Upper lobe of left lung (tissue), 6 donors: ENCODE results near the gene KLK15. TPM values are rescaled to one million over a fixed set of nuclear protein-coding genes. Genes with fewer than 3 reads are reported as not detected.

Source experiments
- ATAC-seq, 2 donors: fragments of 200-7000 bp; cut with Tn5 transposase; one replicate each; pipeline ENCODE4 v1.9.1; 2022; ENCODE audit warnings: mild to moderate bottlenecking in 2 of 2, moderate library complexity in 2 of 2; ENCODE audit not compliant: low FRiP score in 2 of 2
- DNase-seq, 2 donors: peaks; one replicate each; pipeline ENCODE4 v3.0.0-alpha.2; 2019 to 2020
- H3K27ac ChIP-seq, 4 donors: fragments of 200-600 bp; sonication (generic); one replicate each; pipeline ENCODE4 v1.5.1; 2016 to 2019
- H3K27me3 ChIP-seq, 4 donors: fragments of 200-600 bp; sonication (generic); one replicate each; pipeline ENCODE4 v1.5.1; 2017 to 2019
- H3K36me3 ChIP-seq, 4 donors: fragments of 200-600 bp; sonication (generic); one replicate each; pipeline ENCODE4 v1.5.1; 2016 to 2019
- H3K4me1 ChIP-seq, 4 donors: fragments of 200-600 bp; sonication (generic); one replicate each; pipeline ENCODE4 v1.5.1; 2018 to 2019
- H3K4me3 ChIP-seq, 4 donors: fragments of 200-600 bp; sonication (generic); one replicate each; pipeline ENCODE4 v1.5.1; 2017 to 2019; ENCODE audit warnings: mild to moderate bottlenecking in 2 of 4, moderate library complexity in 1 of 4
- H3K9me3 ChIP-seq, 4 donors: fragments of 200-600 bp; sonication (generic); one replicate each; pipeline ENCODE4 v1.5.1; 2018 to 2019
- CTCF ChIP-seq, 6 experiments: fragments of 450-650 bp in 4 of 6; fragments of 200-600 bp in 2 of 6; sonication (generic) in 2 of 6; IDR thresholded peaks; one replicate each; pipeline ENCODE4 v1.5.1; 2016 to 2019; ENCODE audit warnings: antibody characterized with exemption in 6 of 6
- EP300 ChIP-seq, 4 donors: sonication (generic); formaldehyde crosslinking; IDR thresholded peaks; one replicate each; pipeline ENCODE4 v1.5.1; 2017; ENCODE audit warnings: antibody characterized with exemption in 4 of 4, control low read depth in 2 of 4
- POLR2A ChIP-seq, 4 donors: fragments of 450-650 bp; IDR thresholded peaks; one replicate each; pipeline ENCODE4 v1.5.1; 2016 to 2017; ENCODE audit warnings: antibody characterized with exemption in 4 of 4, mild to moderate bottlenecking in 2 of 4
- POLR2AphosphoS5 ChIP-seq, 2 donors: sonication (generic); formaldehyde crosslinking; IDR thresholded peaks; one replicate each; pipeline ENCODE4 v1.5.1; 2017; ENCODE audit warnings: antibody characterized with exemption in 2 of 2
- WGBS, 2 donors: methylation state at CpG; one replicate each; pipeline ENCODE4 v1.1.5; 2017 to 2018; 5-methylcytosine and 5-hydroxymethylcytosine counted together
- total RNA-seq, 6 donors: library from RNA; depleted of rRNA in 4 of 6; stranded (reverse); fragments of >200 nt in 4 of 6; gene quantifications; one replicate each; pipeline versions ENCODE4 v1.1.0 to v1.2.1, GENCODE V29; 2016 to 2021
- donor health status: DM: no; HTN: no; CAD: no; lungs with moderate emphysema.
- donor health status: DM: no; HTN: yes; CAD: no; lungs with severe emphysema.

Gene KLK15
- total RNA-seq, 6 donors from 2014 or later = not detected

- H3K27ac ChIP-seq = no peak overlapping the region
- H3K27me3 ChIP-seq = no peaks in the 10 kb centered on the region
- H3K9me3 ChIP-seq = no peaks in the 10 kb centered on the region
- ATAC-seq (no peak), DNase-seq (no peak)
- H3K4me1 ChIP-seq = no peaks in the 10 kb centered on the region
- H3K4me3 ChIP-seq = no peak overlapping the region
- WGBS, 2 donors = 44 to 52% methylated on average over 3 of the region's 3 CpGs
- no peak for TF ChIP-seq POLR2A (IDR thresholded peaks at IDR 0.05)
- no peak for TF ChIP-seq CTCF (IDR thresholded peaks at IDR 0.05)
- TF ChIP-seq POLR2AphosphoS5 (IDR thresholded peaks at IDR 0.05) = no peak
- TF ChIP-seq EP300 (IDR thresholded peaks at IDR 0.05) = no peak
- no peaks in the 10 kb centered on the region for H3K36me3 ChIP-seq
Measured at GRCh38 chr19:50850738-50851137, 17.4 kb upstream of the KLK15 start.

DNA sequence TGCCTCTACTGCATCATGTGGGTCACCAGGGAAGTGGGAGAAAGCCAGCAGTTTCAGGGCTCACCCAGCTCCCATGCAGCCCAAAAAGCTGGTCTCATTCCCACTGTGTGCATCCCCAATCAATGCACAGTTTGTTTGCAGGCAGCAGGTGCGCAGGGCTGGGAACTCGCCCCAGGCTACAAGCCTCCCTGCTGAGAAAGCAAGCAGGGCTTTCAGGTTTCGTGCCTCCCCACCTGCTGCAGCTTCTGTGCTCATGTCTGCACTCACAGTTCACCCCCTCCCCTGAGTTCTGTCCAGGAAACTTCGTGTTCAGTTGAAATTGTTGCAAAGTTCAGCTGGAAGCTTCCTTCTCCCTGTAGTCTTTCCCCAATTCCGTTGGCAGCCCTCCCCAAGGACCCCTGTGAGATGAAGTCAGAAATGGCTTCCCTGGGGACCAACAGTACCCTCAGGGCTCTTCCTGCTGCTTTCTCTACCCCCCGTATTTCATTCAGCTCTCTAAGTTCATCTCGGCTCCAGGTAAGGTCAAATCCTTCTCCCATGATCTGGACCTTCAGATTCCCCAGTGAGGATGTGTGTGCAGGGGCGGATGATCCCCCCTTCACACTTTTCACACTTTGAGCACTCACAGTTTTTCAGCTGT is 11.0 kb upstream of the KLK15 start:
- DNase-seq = no peak
- WGBS, 2 donors = 50 to 52% methylated on average over 8 of the region's 8 CpGs
- no peaks in the 10 kb centered on the region for H3K27me3 ChIP-seq
- H3K36me3 ChIP-seq = no peaks in the 10 kb centered on the region
- ATAC-seq = no peak
- H3K4me1 ChIP-seq = no peaks in the 10 kb centered on the region
- peaks cover 0 to 10% (median 0%) of the 10 kb centered on the region in 4 donors for H3K9me3 ChIP-seq
- no peak overlapping the region for H3K4me3 ChIP-seq
- no peak for TF ChIP-seq POLR2AphosphoS5 (IDR thresholded peaks at IDR 0.05)
- no peak for TF ChIP-seq POLR2A (IDR thresholded peaks at IDR 0.05)
- no peak for TF ChIP-seq EP300 (IDR thresholded peaks at IDR 0.05)
- no peak for TF ChIP-seq CTCF (IDR thresholded peaks at IDR 0.05)
- no peak overlapping the region for H3K27ac ChIP-seq

DNA sequence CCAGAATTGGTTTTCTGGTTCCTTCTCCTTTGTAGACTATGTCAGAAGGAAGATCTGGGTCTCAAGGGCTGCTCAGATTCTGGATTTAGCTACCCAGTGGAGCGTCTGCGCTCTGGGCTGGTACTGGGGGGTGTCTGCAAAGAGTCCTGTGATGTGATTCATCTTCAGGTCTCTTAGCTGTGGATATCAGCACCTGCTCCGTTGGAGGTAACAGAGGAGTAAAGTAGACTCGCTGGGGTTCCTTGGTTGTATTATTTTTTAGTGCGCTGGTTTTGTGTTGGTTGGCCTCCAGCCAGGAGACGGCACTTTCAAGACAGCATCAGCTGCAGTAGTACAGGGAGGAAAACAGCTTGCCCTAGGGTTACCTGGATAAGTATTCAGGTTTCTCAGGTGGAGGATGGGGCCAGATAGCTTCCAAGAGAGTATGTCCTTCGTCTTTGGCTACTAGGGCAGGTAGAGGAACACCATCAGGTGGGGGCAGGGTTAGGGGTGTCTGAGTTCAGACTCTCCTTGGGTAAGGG is 10.4 kb upstream of the KLK15 start:
- Histone ChIP-seq H3K27ac (no peak overlapping the region), H3K36me3 (no peaks in the 10 kb centered on the region), H3K4me1 (no peaks in the 10 kb centered on the region), H3K27me3 (no peaks in the 10 kb centered on the region), H3K4me3 (no peak overlapping the region), H3K9me3 (peaks cover 0 to 10% (median 0%) of the 10 kb centered on the region in 4 donors)
- TF ChIP-seq POLR2AphosphoS5 (IDR thresholded peaks at IDR 0.05) = no peak
- no peak for TF ChIP-seq POLR2A (IDR thresholded peaks at IDR 0.05)
- no peak for TF ChIP-seq EP300 (IDR thresholded peaks at IDR 0.05)
- no peak for TF ChIP-seq CTCF (IDR thresholded peaks at IDR 0.05)
- ATAC-seq = no peak
- WGBS, 2 donors = 76 to 86% methylated on average over 7 of the region's 7 CpGs
- no peak for DNase-seq

DNA sequence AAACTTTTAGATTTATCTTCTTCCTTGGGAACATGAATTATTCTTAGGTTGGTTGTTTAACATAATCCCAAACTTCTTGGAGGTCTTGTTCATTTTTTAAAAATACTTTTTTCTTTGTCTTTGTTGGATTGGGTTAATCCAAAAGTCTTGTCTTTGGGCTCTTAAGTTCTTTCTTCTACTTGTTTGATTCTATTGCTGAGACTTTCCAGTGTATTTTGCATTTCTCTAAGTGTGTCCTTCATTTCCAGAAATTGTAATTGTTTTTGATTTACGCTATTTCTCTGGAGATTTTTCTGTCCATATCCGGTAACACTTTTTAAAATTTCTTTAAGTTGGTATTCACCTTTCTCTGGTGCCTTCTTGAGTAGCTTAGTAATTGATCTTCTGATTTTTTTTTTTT is 9.8 kb upstream of the KLK15 start:
- H3K27me3 ChIP-seq = no peaks in the 10 kb centered on the region
- H3K9me3 ChIP-seq = peaks cover 0 to 10% (median 0%) of the 10 kb centered on the region in 4 donors
- TF ChIP-seq EP300 (IDR thresholded peaks at IDR 0.05) (no peak), POLR2AphosphoS5 (IDR thresholded peaks at IDR 0.05) (no peak), POLR2A (IDR thresholded peaks at IDR 0.05) (no peak), CTCF (IDR thresholded peaks at IDR 0.05) (no peak)
- DNase-seq = no peak
- no peaks in the 10 kb centered on the region for H3K36me3 ChIP-seq
- H3K4me1 ChIP-seq = no peaks in the 10 kb centered on the region
- WGBS, 2 donors = 99 to 100% methylated on average over 2 of the region's 2 CpGs
- no peak overlapping the region for H3K27ac ChIP-seq
- H3K4me3 ChIP-seq = no peak overlapping the region
- ATAC-seq = no peak

GRCh38 chr19:50842130-50842529 is 8.8 kb upstream of the KLK15 start:
- TF ChIP-seq POLR2AphosphoS5 (IDR thresholded peaks at IDR 0.05) (no peak), POLR2A (IDR thresholded peaks at IDR 0.05) (no peak), EP300 (IDR thresholded peaks at IDR 0.05) (no peak), CTCF (IDR thresholded peaks at IDR 0.05) (no peak)
- H3K27me3 ChIP-seq = no peaks in the 10 kb centered on the region
- H3K36me3 ChIP-seq = no peaks in the 10 kb centered on the region
- peaks cover 0 to 10% (median 0%) of the 10 kb centered on the region in 4 donors for H3K9me3 ChIP-seq
- WGBS, 2 donors = 72 to 90% methylated on average over 5 to 6 of the region's 6 CpGs
- ATAC-seq = no peak
- no peak overlapping the region for H3K27ac ChIP-seq
- no peak for DNase-seq
- H3K4me3 ChIP-seq = no peak overlapping the region
- H3K4me1 ChIP-seq = no peaks in the 10 kb centered on the region
